Left colon (tissue), 2 donors: Measurements from ENCODE around the gene DIAPH1. TPM values are rescaled to one million over a fixed set of nuclear protein-coding genes. Genes with fewer than 3 reads are reported as not detected.

Source experiments
- ATAC-seq: fragments of 200-7000 bp; cut with Tn5 transposase; one replicate; pipeline ENCODE4 v1.9.1; 2020; ENCODE audit warnings: mild to moderate bottlenecking, moderate library complexity
- DNase-seq, 2 donors: peaks; one replicate each; pipeline ENCODE4 v3.0.0-alpha.2; 2020
- intact Hi-C, 2 donors: fragments of 100-400 bp; cut with DNase I in 1 of 2; cut with micrococcal nuclease in 1 of 2; formaldehyde crosslinking; loops; one replicate each; pipeline versions ENCODE4 v1.11.2 to v1.14.0; 2022; cut with DNase I, micrococcal nuclease
- total RNA-seq, 2 donors: library from RNA; stranded (reverse); fragmentation: NEBNext Ultra II Directional; extraction: Animal tissue kit (Norgen Biotek cat#: 25700); gene quantifications; one replicate each; pipeline ENCODE4 v1.2.1, GENCODE V29; 2021
- donor health status: DM: no; HTN: no; CAD: no.
- donor health status: DM: yes; HTN: yes; CAD: no.

Gene DIAPH1
- total RNA-seq, 2 donors from 2014 or later, result 105 to 108 TPM

DNA sequence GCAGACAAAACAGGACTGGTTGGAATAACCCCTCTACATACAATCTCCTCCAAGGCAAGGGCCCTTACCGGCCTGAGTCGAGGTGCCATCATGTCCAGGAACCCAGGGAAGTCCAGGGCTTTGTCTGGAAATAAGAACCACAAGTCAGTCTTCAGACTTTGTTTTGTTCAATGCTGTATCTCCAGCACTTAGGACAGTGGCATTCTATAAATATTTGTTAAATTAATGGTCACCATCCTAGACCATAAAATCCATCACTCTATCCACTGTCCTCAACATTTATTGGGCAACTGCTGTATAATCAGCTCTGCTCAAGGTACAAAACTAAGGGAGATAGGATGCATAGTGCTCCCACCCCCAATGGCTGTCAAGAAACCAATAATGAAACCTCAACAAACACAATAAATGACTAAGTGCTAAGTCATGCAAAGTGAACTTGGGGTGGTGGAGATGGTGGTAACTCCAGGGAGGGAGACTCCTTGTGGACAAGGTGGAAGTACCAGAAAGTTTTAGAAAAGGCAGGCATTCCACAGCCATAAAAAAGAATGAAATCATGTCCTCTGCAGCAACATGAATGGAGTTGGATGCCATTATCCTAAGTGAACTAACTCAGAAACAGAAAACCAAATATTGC lies 23.0 kb upstream of the DIAPH1 start:
- intact Hi-C loops, result no loop called here
- ATAC-seq (no peak), DNase-seq (no peak)

DNA sequence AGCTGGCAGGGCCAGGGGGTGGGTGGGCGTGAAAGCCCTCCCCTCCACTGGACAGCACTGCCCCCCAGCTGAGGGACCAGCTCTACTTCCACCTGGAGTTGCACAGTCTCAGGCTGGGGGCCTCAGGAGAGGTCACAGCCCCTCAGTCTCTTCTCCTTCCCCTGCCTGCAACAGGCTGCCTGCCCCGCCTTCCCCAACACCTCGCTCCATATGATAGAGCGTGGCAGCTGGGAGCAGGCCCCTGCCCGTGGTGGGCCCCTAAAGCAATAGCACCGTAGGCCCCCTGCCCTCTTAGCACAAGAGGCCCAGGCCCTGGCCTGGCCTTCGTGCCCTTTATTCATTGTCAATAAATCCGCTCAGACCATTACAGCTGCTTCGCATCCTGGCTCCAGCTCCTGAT lies 21.9 kb upstream of the DIAPH1 start:
- no peak for ATAC-seq
- intact Hi-C loops, result no loop called here

DNA sequence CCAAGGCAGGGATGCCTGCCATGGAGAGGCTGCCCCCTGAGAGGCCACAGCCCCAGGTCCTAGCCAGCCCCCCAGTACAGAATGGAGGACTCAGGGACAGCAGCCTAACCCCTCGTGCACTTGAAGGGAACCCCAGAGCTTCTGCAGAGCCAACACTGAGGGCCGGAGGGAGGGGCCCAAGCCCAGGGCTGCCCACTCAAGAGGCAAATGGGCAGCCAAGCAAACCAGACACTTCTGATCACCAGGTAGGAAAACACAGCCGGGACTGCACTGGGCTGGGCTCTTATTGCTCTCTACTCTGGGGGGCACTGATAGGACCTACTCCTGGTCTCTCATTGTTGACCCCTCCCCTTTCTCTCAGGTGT lies 21.2 kb upstream of the DIAPH1 start:
- DNase-seq (no peak), ATAC-seq (no peak)
- intact Hi-C loops, result no loop called here

More for the DNA sequence above, 21.9 kb upstream of the DIAPH1 start:
- no peak for DNase-seq

DNA sequence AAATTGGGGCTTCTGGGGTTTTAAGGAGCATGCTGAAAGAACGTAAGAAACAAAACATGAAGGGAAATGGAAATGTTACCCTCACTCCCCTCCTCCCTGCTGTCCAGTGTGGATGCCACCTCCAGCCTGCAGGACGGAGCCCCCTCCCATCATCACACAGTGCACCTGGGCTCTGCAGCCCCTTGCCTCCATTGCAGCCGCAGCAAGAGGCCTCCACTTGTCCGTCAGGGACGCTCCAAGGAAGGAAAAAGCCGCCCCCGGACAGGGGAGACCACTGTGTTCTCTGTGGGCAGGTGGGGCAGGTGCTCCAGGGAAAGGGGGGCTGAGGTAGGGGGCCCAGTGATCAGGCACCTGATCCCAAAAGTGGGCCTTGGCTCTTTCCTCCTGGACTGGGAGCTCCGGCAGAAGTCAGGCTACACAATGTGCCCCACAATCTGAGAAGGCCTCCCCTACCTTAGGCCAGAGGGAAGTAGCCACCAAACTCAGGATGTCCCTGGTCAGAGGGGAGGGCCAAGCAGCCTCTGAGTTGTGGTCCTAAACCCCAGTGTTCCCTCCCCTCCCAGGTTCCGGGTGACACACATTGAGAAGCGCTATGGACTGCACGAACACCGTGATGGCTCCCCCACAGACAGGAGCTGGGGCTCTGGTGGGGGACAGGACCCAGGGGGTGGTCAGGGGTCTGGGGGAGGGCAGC lies 20.7 kb upstream of the DIAPH1 start:
- no peak for ATAC-seq

DNA sequence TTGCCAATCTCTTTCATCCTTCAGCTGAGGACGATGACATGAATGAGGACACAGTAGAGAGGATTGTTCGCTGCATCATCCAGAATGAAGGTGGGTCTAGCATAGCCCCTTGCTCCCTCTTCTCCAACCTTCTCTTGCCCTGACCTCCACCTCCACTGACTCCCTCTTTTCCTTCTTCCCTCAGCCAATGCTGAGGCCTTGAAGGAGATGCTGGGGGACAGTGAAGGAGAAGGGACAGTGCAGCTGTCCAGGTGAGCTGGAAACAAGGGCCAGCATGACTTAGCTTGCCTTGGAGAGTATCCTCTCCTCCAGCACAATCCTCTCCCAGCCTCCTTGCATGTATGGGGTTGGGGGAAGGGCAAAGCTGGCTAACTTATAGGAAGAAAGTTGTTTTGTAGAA lies 20.0 kb upstream of the DIAPH1 start:
- DNase-seq (no peak), ATAC-seq (no peak)
- intact Hi-C loops, result no loop called here

More for the DNA sequence above, 20.7 kb upstream of the DIAPH1 start:
- intact Hi-C loops, result no loop called here
- no peak for DNase-seq

DNA sequence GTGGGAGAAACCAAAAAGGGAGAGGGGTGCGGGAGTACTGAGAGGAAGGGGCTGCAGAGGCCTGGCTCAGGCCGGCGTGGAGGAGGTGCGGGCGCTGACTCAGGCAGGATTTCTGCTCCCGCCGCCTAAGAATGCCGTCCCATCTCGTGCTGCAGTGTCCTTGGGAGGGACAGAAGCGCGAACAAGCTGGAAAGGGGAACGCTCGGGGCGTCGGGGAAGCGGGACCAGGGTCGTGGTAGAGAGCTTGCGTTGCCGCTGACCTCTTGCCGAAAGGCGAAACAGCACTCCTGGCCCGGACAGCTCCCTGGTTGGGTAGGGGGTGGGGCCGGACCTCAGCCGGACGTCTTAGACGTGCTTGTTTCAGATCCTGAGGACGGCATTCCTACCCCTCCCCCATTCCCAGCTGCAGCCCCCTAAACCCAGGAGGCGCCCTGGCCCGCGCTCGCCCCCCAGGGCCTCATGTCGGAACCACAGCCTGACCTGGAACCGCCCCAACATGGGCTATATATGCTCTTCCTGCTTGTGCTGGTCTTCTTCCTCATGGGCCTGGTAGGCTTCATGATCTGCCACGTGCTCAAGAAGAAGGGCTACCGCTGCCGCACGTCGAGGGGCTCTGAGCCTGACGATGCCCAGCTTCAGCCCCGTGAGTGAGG lies 19.1 kb upstream of the DIAPH1 start:
- DNase-seq, result peak; percentile 73 to 75
- ATAC-seq, result peak; percentile 52
- intact Hi-C loops, result no loop called here

DNA sequence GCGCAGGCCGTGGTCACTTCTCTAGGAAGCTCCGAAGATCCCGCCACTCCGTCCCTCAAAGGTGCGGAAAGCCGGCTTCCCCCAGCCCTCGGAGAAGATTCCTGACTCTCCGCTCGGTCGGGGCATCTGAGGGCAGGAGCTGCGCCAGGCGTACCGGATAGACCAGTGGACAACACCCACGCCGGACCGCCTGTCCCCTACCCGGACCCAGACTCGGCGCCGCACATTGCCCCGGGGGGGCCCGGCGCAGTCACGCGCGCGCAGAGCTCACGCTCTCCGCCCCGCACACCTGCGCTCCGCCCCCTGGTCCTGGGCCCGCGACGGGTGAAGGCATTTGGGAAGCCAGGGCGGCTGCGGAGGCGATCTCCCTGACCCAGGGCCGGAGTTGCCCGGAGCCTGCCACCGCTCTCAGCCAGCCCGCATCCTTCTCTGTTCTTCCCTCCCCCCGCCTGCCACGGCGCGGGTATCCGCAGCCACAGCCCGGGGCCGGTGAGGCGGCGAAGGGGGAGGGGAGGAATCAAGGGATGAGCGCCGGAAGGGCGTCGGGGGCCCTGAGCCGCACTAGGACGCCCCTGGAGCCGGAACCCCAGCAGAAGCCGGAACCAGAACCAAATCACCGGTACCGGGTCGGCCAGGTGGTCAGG lies 18.4 kb upstream of the DIAPH1 start:
- peak; percentile 38 for ATAC-seq
- DNase-seq, result peak in 1 of 2 donors; percentile 61
- intact Hi-C loops, result no loop called here

DNA sequence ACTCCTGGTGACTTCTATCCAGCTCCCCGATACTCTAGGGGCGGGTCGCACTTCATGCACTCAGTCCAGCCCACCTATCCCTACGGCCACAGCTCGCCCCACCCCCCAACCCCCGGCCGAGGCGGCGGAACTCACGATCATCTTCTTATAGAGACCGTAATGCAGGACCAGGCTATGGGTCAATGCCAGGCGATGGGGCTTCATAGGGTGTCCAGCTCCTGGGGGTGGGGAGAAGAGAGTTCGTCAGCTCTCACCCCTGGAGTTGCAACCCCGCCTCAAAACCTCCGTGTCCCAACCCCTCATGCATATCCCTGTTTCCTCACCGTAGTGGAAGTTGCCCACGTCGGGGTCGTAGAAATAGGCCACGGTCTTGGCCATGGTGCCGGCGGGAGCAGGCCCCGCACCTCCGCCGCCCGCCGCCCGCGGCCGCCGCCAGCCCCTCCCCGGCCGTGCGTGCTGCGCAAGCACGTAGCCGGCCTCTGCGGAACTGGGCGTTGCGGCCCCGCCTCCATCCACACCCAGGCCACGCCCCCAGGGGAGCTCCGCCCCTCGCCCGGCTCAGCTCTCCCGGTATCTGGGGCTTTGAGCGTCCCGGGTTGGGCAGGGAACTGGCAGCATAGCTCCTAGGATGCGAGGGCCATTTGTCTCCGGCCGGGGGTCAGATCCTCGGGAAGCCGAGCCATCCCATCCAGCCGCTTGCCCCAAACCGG lies 17.8 kb upstream of the DIAPH1 start, which contains the start of the genes HDAC3 and RELL2:
TSS of gene HDAC3 (minus strand) at position 437 of the 710 bp plus-strand sequence. CDS start at position 378, 59 bp downstream.
TSS of gene RELL2 (plus strand) at position 585 of the 710 bp plus-strand sequence. CDS start 1,229 bp downstream, outside the sequence.
- DNase-seq (peak; percentile 93 to 97), ATAC-seq (peak; percentile 95)
- intact Hi-C loops, result no loop called here

DNA sequence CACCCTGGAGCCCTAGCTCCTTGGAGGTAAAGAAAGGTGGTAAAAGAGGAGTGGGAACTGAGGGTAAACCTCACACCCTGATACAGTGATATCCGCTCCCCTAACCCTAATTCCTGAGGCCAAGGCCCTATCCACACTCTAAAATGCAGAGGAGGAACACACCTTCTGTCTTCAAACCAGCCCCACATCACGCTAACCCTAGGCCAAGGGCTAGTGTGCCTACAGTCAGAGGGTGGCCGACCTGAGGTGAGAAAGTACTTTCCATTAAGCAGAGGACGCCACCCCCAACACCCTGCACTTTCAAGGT lies 17.3 kb upstream of the DIAPH1 start:
- intact Hi-C loops, result no loop called here
- peak; percentile 7 for ATAC-seq

DNA sequence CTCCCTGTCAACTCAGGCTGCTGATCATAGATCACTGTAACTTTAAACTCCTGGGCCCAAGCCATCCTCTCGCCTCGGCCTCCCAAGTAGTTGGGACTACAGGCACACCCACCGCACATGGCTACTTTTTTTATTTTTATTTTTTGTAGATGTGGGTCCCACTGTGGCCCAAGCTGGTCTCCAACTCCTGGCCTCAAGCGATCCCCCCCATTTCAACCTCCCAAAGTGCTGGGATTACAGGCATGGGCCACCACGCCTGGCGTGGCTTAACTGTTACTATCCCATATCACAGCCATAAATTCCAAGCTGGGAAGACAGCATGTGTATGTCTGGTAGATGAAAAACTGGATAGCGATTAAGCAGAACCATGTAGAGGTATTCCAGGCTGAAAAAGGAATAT lies 16.8 kb upstream of the DIAPH1 start:
- DNase-seq (no peak), ATAC-seq (no peak)
- intact Hi-C loops, result no loop called here

More for the DNA sequence above, 17.3 kb upstream of the DIAPH1 start:
- DNase-seq, result no peak

DNA sequence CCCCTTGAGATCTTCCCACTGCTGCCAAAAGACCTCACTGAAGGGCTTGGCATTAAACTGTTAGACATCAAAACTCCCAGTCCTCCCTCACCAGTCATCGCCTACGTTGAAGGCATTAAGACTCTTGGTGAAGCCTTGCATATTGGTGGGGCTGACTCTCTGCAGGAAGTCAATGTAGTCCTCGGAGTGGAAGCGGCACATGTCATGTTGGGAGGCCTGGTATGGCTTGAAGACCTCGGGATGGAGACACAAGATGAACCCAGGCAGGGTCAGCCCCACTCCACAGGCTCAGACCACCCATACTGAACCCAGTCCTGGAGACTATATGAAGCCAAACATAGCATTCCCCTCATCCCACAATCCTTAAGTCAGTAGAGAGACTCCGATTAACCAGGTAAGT lies 15.9 kb upstream of the DIAPH1 start:
- ATAC-seq, result no peak
- intact Hi-C loops, result no loop called here
- no peak for DNase-seq

DNA sequence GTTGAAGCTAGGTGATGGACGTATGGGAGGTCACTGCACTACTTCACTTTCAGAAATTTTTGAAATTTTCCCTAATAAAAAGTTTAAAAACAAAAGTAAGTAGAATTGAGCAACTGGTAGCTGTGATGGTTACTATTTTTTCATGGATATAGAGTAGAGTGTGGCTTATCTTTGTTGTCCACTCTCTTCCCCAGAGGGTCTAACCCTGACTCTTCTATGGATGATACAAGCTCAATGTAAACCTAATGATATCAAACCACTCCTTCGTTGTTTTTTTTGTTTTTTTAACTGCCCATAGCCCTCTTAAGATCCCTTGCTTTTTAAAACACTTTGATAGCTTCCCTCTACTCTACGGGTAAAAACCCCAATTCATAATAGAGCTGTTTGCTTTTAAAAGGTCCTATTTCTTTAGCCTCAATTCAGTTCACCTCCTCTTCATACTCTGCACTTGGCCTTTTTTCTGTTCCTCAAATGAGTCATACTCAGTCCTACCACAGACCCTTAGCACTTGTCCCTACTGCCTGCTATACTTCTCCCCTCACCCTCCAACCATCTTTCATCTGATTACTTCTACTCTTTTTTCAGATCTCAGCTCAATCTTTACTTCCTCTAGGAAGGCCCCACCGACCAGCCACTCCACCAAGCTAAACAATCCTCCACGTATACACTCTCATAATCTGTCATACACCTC lies 15.2 kb upstream of the DIAPH1 start:
- ATAC-seq (no peak), DNase-seq (no peak)
- intact Hi-C loops, result no loop called here

DNA sequence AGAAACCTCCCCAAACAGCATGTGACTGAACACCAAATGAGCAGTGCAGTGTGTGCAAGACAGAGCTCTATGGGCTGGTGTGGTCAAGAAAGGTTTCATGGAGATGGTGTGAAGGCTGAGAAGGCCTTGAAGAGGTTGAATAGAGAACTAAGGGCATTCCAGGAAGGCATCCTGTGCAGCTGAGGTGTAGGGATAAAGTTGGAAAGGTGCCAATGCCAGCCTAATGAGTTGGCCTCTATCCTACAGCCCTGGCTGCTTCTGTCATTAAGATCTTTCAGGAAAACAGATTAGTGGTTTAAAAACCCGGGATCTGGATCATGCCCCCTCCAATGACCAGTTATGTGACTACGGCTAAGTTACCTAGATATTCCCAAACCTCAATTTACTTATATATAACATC lies 13.8 kb upstream of the DIAPH1 start:
- no peak for ATAC-seq
- DNase-seq, result no peak
- intact Hi-C loops, result no loop called here

DNA sequence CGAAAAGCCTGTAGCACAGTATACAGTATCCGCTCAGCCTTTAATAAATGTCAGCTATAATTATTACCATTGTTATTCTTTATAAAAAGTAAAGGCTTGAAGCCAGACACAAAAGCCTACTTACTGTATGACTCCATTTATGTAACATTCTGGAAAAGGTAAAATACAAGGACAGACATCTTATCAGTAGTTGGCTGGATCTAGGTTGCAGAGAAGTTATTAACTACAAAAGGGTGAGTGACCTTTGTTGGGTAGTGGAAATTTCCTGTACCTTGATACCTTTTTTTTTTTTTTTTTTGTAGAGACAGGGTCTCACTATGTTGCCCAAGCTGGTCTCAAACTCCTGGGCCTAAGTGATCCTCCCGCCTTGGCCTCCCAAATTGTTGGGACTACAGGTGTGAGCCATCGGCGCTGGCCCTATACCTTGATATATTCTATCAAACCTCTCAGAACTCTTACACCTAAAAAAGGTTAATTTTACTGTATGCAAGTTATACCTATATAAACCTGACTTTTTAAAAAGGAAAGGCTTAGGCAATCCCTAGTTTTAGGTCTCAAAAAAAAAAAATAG lies 11.9 kb upstream of the DIAPH1 start:
- intact Hi-C loops, result no loop called here
- DNase-seq (no peak), ATAC-seq (no peak)

DNA sequence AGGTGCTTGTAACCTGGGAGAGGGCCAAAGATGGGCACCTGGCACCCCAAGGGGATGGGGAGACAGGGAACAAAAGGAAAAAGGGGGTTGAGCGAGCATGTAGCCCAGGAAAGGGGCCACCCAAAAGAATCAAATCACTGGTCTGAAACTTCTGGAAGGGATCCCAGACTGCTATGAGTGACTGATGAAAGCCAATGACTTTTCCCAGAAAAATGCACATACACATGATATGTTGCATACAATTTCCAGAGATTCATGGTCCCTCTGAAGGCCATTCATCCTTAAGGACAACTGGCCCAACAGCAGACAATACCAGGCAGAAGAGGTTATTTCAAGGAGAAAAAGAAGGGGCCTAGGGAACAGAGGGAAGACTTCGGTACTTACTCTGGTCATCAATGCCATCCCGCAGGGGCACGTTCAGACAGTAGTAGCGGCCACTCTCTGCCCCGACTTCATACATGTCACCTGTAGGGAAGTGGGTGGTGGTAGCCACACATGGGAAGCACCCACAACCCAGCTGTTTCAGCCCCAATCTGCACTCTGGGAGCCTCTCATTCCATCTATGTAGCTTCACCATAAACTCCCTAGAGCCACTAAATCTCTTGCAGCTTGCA lies 9.5 kb upstream of the DIAPH1 start:
- DNase-seq (no peak), ATAC-seq (no peak)
- intact Hi-C loops, result no loop called here

DNA sequence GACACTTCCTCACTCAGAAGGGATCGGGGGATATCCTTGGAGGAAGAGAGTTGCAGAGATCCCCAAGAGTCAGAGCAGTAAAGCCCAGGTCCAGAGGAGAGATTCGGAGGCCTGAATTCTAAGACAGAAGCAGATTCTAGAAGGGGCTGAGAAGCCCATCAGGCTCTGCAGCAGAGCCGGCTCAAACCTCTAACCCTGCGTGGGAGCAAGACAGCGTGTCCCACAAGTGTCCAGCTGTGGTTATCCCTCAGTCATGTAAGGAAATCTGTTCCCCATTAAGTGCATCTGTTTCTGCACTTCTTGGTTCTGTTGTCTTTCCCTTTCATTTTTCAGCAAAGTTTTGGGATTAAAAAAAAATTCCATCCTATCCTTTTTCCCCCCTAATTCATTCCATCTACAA lies 4.8 kb upstream of the DIAPH1 start:
- DNase-seq (no peak), ATAC-seq (no peak)
- intact Hi-C loops, result loop anchor here in 1 of 2 donors (5.0 kb wide), 1 partner anchor 36 kb away; no protein-coding TSS in a partner anchor

DNA sequence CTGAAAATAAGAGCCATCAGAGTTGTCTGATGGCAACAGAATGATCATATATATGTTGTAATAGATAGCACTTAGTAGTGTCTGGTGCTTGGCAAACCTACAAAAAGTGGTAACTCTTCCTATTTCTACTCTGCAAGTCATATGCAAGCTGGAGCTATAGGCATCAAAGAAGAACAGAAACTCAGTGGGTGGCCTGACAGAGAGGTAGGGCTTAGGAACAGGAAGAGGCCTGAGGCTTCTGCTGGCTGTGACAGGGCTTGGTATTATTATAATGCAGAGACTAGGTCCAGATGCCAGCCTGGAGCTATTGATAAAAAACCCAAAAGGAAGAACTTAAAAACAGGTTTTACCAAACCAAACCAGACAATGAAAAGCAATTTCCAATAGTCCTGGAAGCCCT lies 4.4 kb upstream of the DIAPH1 start:
- DNase-seq (no peak), ATAC-seq (no peak)
- intact Hi-C loops, result loop anchor here in 1 of 2 donors (5.0 kb wide), 1 partner anchor 36 kb away; no protein-coding TSS in a partner anchor
